ENCODE results near the gene CACNB2. TPM values are rescaled to one million over a fixed set of nuclear protein-coding genes. Genes with fewer than 3 reads are reported as not detected.

Gene CACNB2
- total and polyA plus RNA-seq, 2 donors (not counting 3 experiments of a cell fraction or from before 2014, with no cell fraction given) = not detected

DNA sequence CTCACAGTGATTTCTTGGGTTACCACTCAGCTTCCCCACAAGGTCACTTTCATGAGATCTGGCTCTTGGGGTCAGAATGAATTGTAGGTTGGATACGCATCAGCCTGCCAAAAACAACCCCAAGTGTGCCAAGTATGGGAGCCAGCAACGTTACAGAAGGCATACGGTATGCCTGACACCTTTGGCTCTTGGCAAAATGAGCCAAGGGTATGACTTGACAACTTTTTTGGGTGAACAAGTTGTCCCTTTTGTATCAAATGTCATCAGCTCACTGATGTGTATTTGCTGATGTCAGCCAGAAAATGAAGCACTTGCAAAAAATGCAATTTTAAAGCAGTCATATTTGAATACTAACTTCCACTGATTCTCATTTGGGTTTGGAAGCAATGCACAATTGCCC, 168.4 kb downstream of the CACNB2 start:
- intact Hi-C loops (cut with micrococcal nuclease) = no loop called here
- no peak overlapping the region for H3K9ac ChIP-seq (replicated peaks; ENCODE audit: extremely low read depth, insufficient read depth, low read length)
- no peaks in the 10 kb centered on the region for H4K20me1 ChIP-seq (replicated peaks; ENCODE audit: control insufficient read depth, extremely low read depth, insufficient read depth, low read length)
- H3K9me1 ChIP-seq (replicated peaks; ENCODE audit: control insufficient read depth, extremely low read depth, insufficient read depth, low read length) = no peaks in the 10 kb centered on the region
- H2AFZ ChIP-seq (ENCODE audit: low read depth, low read length) = no peak overlapping the region
- no peaks in the 10 kb centered on the region for H3K27me3 ChIP-seq (ENCODE audit: control insufficient read depth in 2 of 2, insufficient read depth in 2 of 2, low read length in 2 of 2)
- H3K27ac ChIP-seq (ENCODE audit: insufficient read depth, low read depth, low read length) = no peak overlapping the region
- TF ChIP-seq POLR2A (IDR thresholded peaks at IDR 0.05; ENCODE audit: low read depth, low read length) (no peak), EZH2 (IDR thresholded peaks at IDR 0.05; ENCODE audit: borderline replicate concordance, low read depth, low read length, severe bottlenecking) (no peak), CTCF (IDR thresholded peaks at IDR 0.05; ENCODE audit: extremely low read depth in 1 of 2, insufficient read depth in 1 of 2, low read depth in 1 of 2, low read length in 2 of 2) (no peak), MYC (IDR thresholded peaks at IDR 0.05; ENCODE audit: low read depth, low read length) (no peak), JUN (IDR thresholded peaks at IDR 0.05; ENCODE audit: borderline replicate concordance, insufficient read depth, insufficient read length, low read depth) (no peak)
- TF ChIP-seq, protein P1, sequence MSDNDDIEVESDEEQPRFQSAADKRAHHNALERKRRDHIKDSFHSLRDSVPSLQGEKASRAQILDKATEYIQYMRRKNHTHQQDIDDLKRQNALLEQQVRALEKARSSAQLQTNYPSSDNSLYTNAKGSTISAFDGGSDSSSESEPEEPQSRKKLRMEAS (IDR thresholded peaks at IDR 0.05; ENCODE audit: insufficient read depth, insufficient read length) = no peak
- CTCF ChIA-PET = no interaction called here
- H3K9me3 ChIP-seq (replicated peaks; ENCODE audit: control insufficient read depth, insufficient read depth, low read length) = peaks cover 2% of the 10 kb centered on the region
- no peaks in the 10 kb centered on the region for H3K4me1 ChIP-seq (ENCODE audit: control insufficient read depth, extremely low read depth, insufficient read depth, low read length)
- H3K79me2 ChIP-seq (ENCODE audit: control insufficient read depth, insufficient read depth, low read length) = no peaks in the 10 kb centered on the region
- DNase-seq (ENCODE audit: low read depth, low spot score) (no peak), FAIRE-seq (no peak)
- H3K4me2 ChIP-seq (ENCODE audit: insufficient read depth, low read length) = no peak overlapping the region
- no TSS peak for BruUV-seq (replicated peaks)
- H3K36me3 ChIP-seq (ENCODE audit: control insufficient read depth in 2 of 2, extremely low read depth in 1 of 2, insufficient read depth in 2 of 2, low read length in 2 of 2) = no peaks in the 10 kb centered on the region
- no peak overlapping the region for H3K4me3 ChIP-seq (replicated peaks in 1 of 3; ENCODE audit: insufficient read depth in 1 of 3, low read depth in 1 of 3, low read length in 3 of 3)
- dilution Hi-C loops (cut with MboI; ENCODE audit: extremely low pct_ligation_motif_present, low sequenced_read_pairs) = no loop called here
- POLR2A ChIA-PET = no interaction called here

DNA sequence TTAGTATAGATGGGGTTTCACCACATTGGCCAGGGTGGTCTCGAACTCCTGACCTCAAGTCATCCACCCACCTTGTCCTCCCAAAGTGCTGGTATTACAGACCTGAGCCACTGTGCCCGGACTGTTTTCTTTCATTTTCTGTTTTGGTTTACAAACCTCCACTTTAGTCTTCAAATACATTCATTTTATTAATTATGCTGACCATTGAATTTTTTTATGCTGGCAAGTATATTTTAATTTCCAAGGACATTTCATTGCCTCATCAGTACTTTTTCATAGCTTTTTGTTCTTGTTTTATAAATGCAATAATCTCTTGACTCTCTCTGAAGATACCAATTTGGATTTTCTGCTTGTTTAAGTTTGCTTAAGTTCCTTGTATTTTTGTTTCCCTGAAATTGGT, 170.5 kb downstream of the CACNB2 start:
- Histone ChIP-seq H3K27ac (ENCODE audit: insufficient read depth, low read depth, low read length) (no peak overlapping the region), H3K27me3 (ENCODE audit: control insufficient read depth in 2 of 2, insufficient read depth in 2 of 2, low read length in 2 of 2) (no peaks in the 10 kb centered on the region), H3K4me3 (replicated peaks in 1 of 3; ENCODE audit: insufficient read depth in 1 of 3, low read depth in 1 of 3, low read length in 3 of 3) (no peak overlapping the region), H3K36me3 (ENCODE audit: control insufficient read depth in 2 of 2, extremely low read depth in 1 of 2, insufficient read depth in 2 of 2, low read length in 2 of 2) (no peaks in the 10 kb centered on the region), H3K4me1 (ENCODE audit: control insufficient read depth, extremely low read depth, insufficient read depth, low read length) (no peaks in the 10 kb centered on the region), H3K9ac (replicated peaks; ENCODE audit: extremely low read depth, insufficient read depth, low read length) (no peak overlapping the region), H3K9me1 (replicated peaks; ENCODE audit: control insufficient read depth, extremely low read depth, insufficient read depth, low read length) (no peaks in the 10 kb centered on the region), H3K79me2 (ENCODE audit: control insufficient read depth, insufficient read depth, low read length) (no peaks in the 10 kb centered on the region), H2AFZ (ENCODE audit: low read depth, low read length) (no peak overlapping the region), H3K9me3 (replicated peaks; ENCODE audit: control insufficient read depth, insufficient read depth, low read length) (peaks cover 2% of the 10 kb centered on the region), H3K4me2 (ENCODE audit: insufficient read depth, low read length) (no peak overlapping the region), H4K20me1 (replicated peaks; ENCODE audit: control insufficient read depth, extremely low read depth, insufficient read depth, low read length) (no peaks in the 10 kb centered on the region)
- ChIA-PET POLR2A (no interaction called here), CTCF (interaction anchor here (0.6 kb wide), 1 partner anchor 176 kb away, joined by 3 read pairs; no protein-coding TSS in a partner anchor)
- TF ChIP-seq, protein P1 (IDR thresholded peaks at IDR 0.05; ENCODE audit: insufficient read depth, insufficient read length) = no peak
- TF ChIP-seq POLR2A (IDR thresholded peaks at IDR 0.05; ENCODE audit: low read depth, low read length) (no peak), CTCF (IDR thresholded peaks at IDR 0.05; ENCODE audit: extremely low read depth in 1 of 2, insufficient read depth in 1 of 2, low read depth in 1 of 2, low read length in 2 of 2) (no peak), GATA2 (IDR thresholded peaks at IDR 0.05; ENCODE audit: insufficient read depth, insufficient read length, low read depth, low read length) (no peak), FOS (IDR thresholded peaks at IDR 0.05; ENCODE audit: borderline replicate concordance, insufficient read depth, low read length) (no peak), MYC (IDR thresholded peaks at IDR 0.05; ENCODE audit: low read depth, low read length) (no peak), POLR2AphosphoS5 (IDR thresholded peaks at IDR 0.05; ENCODE audit: insufficient read depth, low read depth, low read length) (no peak), EZH2 (IDR thresholded peaks at IDR 0.05; ENCODE audit: borderline replicate concordance, low read depth, low read length, severe bottlenecking) (no peak), JUN (IDR thresholded peaks at IDR 0.05; ENCODE audit: borderline replicate concordance, insufficient read depth, insufficient read length, low read depth) (no peak)
- dilution Hi-C loops (cut with MboI; ENCODE audit: extremely low pct_ligation_motif_present, low sequenced_read_pairs) = no loop called here
- intact Hi-C loops (cut with micrococcal nuclease) = no loop called here
- no peak for DNase-seq (ENCODE audit: low read depth, low spot score)
- BruUV-seq (replicated peaks) = no TSS peak
- FAIRE-seq = no peak

Measured in endothelial cell of umbilical vein (primary cell).